ENCODE results near the gene RIN3. TPM values are rescaled to one million over a fixed set of nuclear protein-coding genes. Genes with fewer than 3 reads are reported as not detected.

Gene RIN3
- total RNA-seq, 1 experiment from 2014 or later, result 10.9 TPM

DNA sequence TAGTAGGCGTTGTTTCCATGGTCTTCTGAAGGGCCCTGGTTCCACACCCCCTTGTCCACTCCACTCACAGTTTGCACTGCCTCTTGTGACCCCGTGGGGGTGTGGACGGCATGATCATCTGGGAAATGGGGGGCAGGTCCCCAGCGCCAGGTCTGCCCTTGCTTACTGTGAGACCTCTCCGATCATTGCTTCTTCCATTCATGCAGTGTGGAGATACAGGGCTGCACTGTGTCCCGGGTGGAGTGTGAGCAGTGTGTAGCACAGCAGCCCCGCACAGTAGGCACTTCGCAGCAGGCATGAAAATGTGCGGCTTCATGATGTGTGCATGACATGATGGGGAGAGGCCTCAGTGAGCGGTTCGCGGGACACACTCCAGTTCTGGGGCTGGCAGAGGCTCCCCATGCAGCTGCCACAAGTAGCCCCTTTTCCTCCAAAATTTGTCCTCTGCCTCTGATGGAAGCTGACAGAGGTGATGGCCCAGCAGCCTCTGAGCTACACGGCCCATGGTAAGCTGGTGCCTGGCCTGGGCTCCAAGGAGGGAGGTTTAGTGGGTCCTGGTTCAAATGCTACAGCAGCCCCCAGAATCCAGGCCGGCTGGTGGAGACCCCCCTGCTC, 15.0 kb downstream of the RIN3 start:
- no peak for DNase-seq (ENCODE audit: low read depth, low spot score)
- no peaks in the 10 kb centered on the region for H3K4me1 ChIP-seq (ENCODE audit: control insufficient read depth, insufficient read depth, low read length)
- BruUV-seq (replicated peaks), result no TSS peak
- H3K36me3 ChIP-seq (ENCODE audit: control insufficient read depth, insufficient read depth, low read length), result no peaks in the 10 kb centered on the region
- ATAC-seq, result no peak
- TF ChIP-seq, protein P1, sequence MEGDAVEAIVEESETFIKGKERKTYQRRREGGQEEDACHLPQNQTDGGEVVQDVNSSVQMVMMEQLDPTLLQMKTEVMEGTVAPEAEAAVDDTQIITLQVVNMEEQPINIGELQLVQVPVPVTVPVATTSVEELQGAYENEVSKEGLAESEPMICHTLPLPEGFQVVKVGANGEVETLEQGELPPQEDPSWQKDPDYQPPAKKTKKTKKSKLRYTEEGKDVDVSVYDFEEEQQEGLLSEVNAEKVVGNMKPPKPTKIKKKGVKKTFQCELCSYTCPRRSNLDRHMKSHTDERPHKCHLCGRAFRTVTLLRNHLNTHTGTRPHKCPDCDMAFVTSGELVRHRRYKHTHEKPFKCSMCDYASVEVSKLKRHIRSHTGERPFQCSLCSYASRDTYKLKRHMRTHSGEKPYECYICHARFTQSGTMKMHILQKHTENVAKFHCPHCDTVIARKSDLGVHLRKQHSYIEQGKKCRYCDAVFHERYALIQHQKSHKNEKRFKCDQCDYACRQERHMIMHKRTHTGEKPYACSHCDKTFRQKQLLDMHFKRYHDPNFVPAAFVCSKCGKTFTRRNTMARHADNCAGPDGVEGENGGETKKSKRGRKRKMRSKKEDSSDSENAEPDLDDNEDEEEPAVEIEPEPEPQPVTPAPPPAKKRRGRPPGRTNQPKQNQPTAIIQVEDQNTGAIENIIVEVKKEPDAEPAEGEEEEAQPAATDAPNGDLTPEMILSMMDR (IDR thresholded peaks at IDR 0.05), result no peak
- no peak for TF ChIP-seq TCF7L2 (IDR thresholded peaks at IDR 0.05; ENCODE audit: low read depth, low read length)
- no peak for TF ChIP-seq POLR2AphosphoS5 (IDR thresholded peaks at IDR 0.05; ENCODE audit: low read depth, low read length)
- TF ChIP-seq, protein P2, sequence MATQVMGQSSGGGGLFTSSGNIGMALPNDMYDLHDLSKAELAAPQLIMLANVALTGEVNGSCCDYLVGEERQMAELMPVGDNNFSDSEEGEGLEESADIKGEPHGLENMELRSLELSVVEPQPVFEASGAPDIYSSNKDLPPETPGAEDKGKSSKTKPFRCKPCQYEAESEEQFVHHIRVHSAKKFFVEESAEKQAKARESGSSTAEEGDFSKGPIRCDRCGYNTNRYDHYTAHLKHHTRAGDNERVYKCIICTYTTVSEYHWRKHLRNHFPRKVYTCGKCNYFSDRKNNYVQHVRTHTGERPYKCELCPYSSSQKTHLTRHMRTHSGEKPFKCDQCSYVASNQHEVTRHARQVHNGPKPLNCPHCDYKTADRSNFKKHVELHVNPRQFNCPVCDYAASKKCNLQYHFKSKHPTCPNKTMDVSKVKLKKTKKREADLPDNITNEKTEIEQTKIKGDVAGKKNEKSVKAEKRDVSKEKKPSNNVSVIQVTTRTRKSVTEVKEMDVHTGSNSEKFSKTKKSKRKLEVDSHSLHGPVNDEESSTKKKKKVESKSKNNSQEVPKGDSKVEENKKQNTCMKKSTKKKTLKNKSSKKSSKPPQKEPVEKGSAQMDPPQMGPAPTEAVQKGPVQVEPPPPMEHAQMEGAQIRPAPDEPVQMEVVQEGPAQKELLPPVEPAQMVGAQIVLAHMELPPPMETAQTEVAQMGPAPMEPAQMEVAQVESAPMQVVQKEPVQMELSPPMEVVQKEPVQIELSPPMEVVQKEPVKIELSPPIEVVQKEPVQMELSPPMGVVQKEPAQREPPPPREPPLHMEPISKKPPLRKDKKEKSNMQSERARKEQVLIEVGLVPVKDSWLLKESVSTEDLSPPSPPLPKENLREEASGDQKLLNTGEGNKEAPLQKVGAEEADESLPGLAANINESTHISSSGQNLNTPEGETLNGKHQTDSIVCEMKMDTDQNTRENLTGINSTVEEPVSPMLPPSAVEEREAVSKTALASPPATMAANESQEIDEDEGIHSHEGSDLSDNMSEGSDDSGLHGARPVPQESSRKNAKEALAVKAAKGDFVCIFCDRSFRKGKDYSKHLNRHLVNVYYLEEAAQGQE (IDR thresholded peaks at IDR 0.05; ENCODE audit: insufficient read depth in 1 of 2, low read depth in 2 of 2, low read length in 1 of 2), result no peak
- no peak for TF ChIP-seq SIN3A (IDR thresholded peaks at IDR 0.05; ENCODE audit: borderline replicate concordance, insufficient read depth, low read depth, low read length)
- H3K9me3 ChIP-seq (ENCODE audit: control insufficient read depth, insufficient read depth, low read depth, low read length), result no peaks in the 10 kb centered on the region
- H3K4me3 ChIP-seq (ENCODE audit: low read depth in 2 of 2, low read length in 2 of 2), result no peak overlapping the region
- POLR2A ChIA-PET, result no interaction called here
- CTCF ChIA-PET, result no interaction called here
- in situ Hi-C loops (cut with HindIII; ENCODE audit: low pct_unique_long_range_greater_than_20kb, low sequenced_read_pairs), result no loop called here
- intact Hi-C loops (cut with micrococcal nuclease; ENCODE audit: unreplicated experiment), result no loop called here
- H3K27me3 ChIP-seq (ENCODE audit: control insufficient read depth, insufficient read depth, low read length), result no peaks in the 10 kb centered on the region
- no peak overlapping the region for H3K27ac ChIP-seq (ENCODE audit: low read length)

DNA sequence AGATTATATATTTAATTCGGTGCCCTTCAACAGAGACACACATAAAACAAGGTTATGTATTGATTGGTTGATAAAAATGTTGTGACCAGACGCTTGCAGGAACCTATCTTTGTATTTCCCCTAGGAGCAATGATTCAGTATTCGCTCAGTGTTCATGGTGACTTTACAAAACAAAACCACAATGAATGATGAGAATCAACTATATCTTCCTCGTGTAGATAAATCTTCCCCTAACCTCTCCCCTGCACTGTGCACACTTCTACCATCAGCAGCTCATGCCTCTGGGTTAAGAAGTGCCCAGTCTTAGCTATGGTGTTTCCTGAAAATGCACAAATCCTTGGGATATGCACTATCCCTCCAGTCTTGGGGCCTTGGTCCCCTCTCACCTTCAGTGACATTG, 16.3 kb downstream of the RIN3 start:
- CTCF ChIA-PET, result no interaction called here
- no TSS peak for BruUV-seq (replicated peaks)
- no peaks in the 10 kb centered on the region for H3K27me3 ChIP-seq (ENCODE audit: control insufficient read depth, insufficient read depth, low read length)
- TF ChIP-seq, protein P1 (IDR thresholded peaks at IDR 0.05), result no peak
- TF ChIP-seq, protein P2 (IDR thresholded peaks at IDR 0.05; ENCODE audit: insufficient read depth in 1 of 2, low read depth in 2 of 2, low read length in 1 of 2), result no peak
- TF ChIP-seq TCF7L2 (IDR thresholded peaks at IDR 0.05; ENCODE audit: low read depth, low read length) (no peak), SIN3A (IDR thresholded peaks at IDR 0.05; ENCODE audit: borderline replicate concordance, insufficient read depth, low read depth, low read length) (no peak), POLR2AphosphoS5 (IDR thresholded peaks at IDR 0.05; ENCODE audit: low read depth, low read length) (no peak)
- DNase-seq (ENCODE audit: low read depth, low spot score) (no peak), ATAC-seq (no peak)
- no peaks in the 10 kb centered on the region for H3K4me1 ChIP-seq (ENCODE audit: control insufficient read depth, insufficient read depth, low read length)
- no peaks in the 10 kb centered on the region for H3K36me3 ChIP-seq (ENCODE audit: control insufficient read depth, insufficient read depth, low read length)
- intact Hi-C loops (cut with micrococcal nuclease; ENCODE audit: unreplicated experiment) (no loop called here), in situ Hi-C loops (cut with HindIII; ENCODE audit: low pct_unique_long_range_greater_than_20kb, low sequenced_read_pairs) (no loop called here)
- H3K27ac ChIP-seq (ENCODE audit: low read length), result no peak overlapping the region
- H3K9me3 ChIP-seq (ENCODE audit: control insufficient read depth, insufficient read depth, low read depth, low read length), result no peaks in the 10 kb centered on the region
- POLR2A ChIA-PET, result no interaction called here
- no peak overlapping the region for H3K4me3 ChIP-seq (ENCODE audit: low read depth in 2 of 2, low read length in 2 of 2)

All from Panc1 (cell line).